DMS53 treated with DMSO at 0.1 percent for 48 hours (cell line): ENCODE data around the gene CBX1.
"Not testable (repeated sequence)": the region's sequence is repeated elsewhere in the genome, so short reads cannot be mapped to it uniquely, and the experiment has no call there.

Experiments
- DNase-seq: peaks from one replicate; lab custom pipeline; 2025; ENCODE audit not compliant: unreplicated experiment; lab: John Stamatoyannopoulos, UW

Gene CBX1

GRCh38 chr17:48074322-48075081 lies 26.8 kb downstream of the CBX1 start:
- DNase-seq = peak; percentile 51

- not testable (repeated sequence) for DNase-seq
Measured at GRCh38 chr17:48073566-48074094, 27.6 kb downstream of the CBX1 start.

- not testable (repeated sequence) for DNase-seq
Measured at GRCh38 chr17:48072811-48073210, 28.5 kb downstream of the CBX1 start.

- DNase-seq = no peak
Measured at GRCh38 chr17:48071654-48072053, 29.6 kb downstream of the CBX1 start.

GRCh38 chr17:48070195-48070594 lies 31.1 kb downstream of the CBX1 start:
- no peak for DNase-seq

- DNase-seq = no peak
Measured at GRCh38 chr17:48068491-48068961, 32.8 kb downstream of the CBX1 start.

GRCh38 chr17:48067808-48068207 lies 33.5 kb downstream of the CBX1 start:
- not testable (repeated sequence) for DNase-seq

- no peak for DNase-seq
Measured at GRCh38 chr17:48067245-48067644, 34.0 kb downstream of the CBX1 start.

GRCh38 chr17:48066656-48067055 lies 34.6 kb downstream of the CBX1 start:
- DNase-seq = no peak

- no peak for DNase-seq
Measured at GRCh38 chr17:48066192-48066591, 35.1 kb downstream of the CBX1 start.

GRCh38 chr17:48064638-48065037 lies 36.6 kb downstream of the CBX1 start:
- no peak for DNase-seq

- DNase-seq = no peak
Measured at GRCh38 chr17:48062273-48062672, 39.0 kb downstream of the CBX1 start.

- DNase-seq = no peak
Measured at GRCh38 chr17:48060249-48060648, 41.0 kb downstream of the CBX1 start.

- no peak for DNase-seq
Measured at GRCh38 chr17:48059125-48059668, 42.1 kb downstream of the CBX1 start.

GRCh38 chr17:48058393-48059124 lies 42.7 kb downstream of the CBX1 start:
- DNase-seq = no peak

- DNase-seq = no peak
Measured at GRCh38 chr17:48057626-48058025, 43.7 kb downstream of the CBX1 start.

GRCh38 chr17:48056879-48057278 lies 44.4 kb downstream of the CBX1 start:
- DNase-seq = no peak

- DNase-seq = no peak
Measured at GRCh38 chr17:48056246-48056745, 45.0 kb downstream of the CBX1 start.

- peak; percentile 68 for DNase-seq
Measured at GRCh38 chr17:48055531-48056245, 45.6 kb downstream of the CBX1 start.

GRCh38 chr17:48054238-48055185 lies 46.8 kb downstream of the CBX1 start:
- no peak for DNase-seq
